ENCODE results near the gene COL18A1. TPM values are rescaled to one million over a fixed set of nuclear protein-coding genes. Genes with fewer than 3 reads are reported as not detected.

The COL18A1 gene
- total RNA-seq, 2 experiments from 2014 or later: 8.0 to 8.8 TPM

GRCh38 chr21:45386336-45386727 is 18.6 kb upstream of the COL18A1 start:
- H3K4me1 Mint-ChIP-seq: no peaks in the 10 kb centered on the region
- peaks cover 7% of the 10 kb centered on the region for H3K27me3 Mint-ChIP-seq
- ChIA-PET POLR2A (no interaction called here), CTCF (no interaction called here)
- no peak overlapping the region for H3K4me3 Mint-ChIP-seq
- H3K36me3 Mint-ChIP-seq (ENCODE audit: low read depth): no peaks in the 10 kb centered on the region
- DNase-seq (no peak), ATAC-seq (no peak)
- H3K9me3 Mint-ChIP-seq (ENCODE audit: low read depth): no peaks in the 10 kb centered on the region
- intact Hi-C loops (cut with DNase I, micrococcal nuclease): no loop called here
- no peak overlapping the region for H3K27ac Mint-ChIP-seq

- CTCF ChIA-PET: no interaction called here
- intact Hi-C loops (cut with DNase I, micrococcal nuclease): no loop called here
- H3K36me3 Mint-ChIP-seq (ENCODE audit: low read depth): no peaks in the 10 kb centered on the region
These were observed 18.1 kb upstream of the COL18A1 start for GRCh38 chr21:45386728-45387371.

GRCh38 chr21:45387506-45387905 is 17.5 kb upstream of the COL18A1 start:
- POLR2A ChIA-PET: no interaction called here
- H3K27me3 Mint-ChIP-seq: peaks cover 5% of the 10 kb centered on the region
- CTCF ChIA-PET: no interaction called here
- H3K9me3 Mint-ChIP-seq (ENCODE audit: low read depth): no peaks in the 10 kb centered on the region
- DNase-seq (no peak), ATAC-seq (no peak)
- no peaks in the 10 kb centered on the region for H3K4me1 Mint-ChIP-seq
- intact Hi-C loops (cut with DNase I, micrococcal nuclease): no loop called here
- no peaks in the 10 kb centered on the region for H3K36me3 Mint-ChIP-seq (ENCODE audit: low read depth)
- H3K4me3 Mint-ChIP-seq: no peak overlapping the region
- H3K27ac Mint-ChIP-seq: no peak overlapping the region

More at GRCh38 chr21:45386728-45387371, 18.1 kb upstream of the COL18A1 start:
- no peak for DNase-seq
- Mint-ChIP-seq H3K27ac (no peak overlapping the region), H3K4me1 (no peaks in the 10 kb centered on the region), H3K27me3 (peaks cover 7% of the 10 kb centered on the region), H3K9me3 (ENCODE audit: low read depth) (no peaks in the 10 kb centered on the region), H3K4me3 (no peak overlapping the region)
- POLR2A ChIA-PET: no interaction called here
- ATAC-seq: no peak

GRCh38 chr21:45388011-45388521 is 16.9 kb upstream of the COL18A1 start:
- H3K27me3 Mint-ChIP-seq: peaks cover 3% of the 10 kb centered on the region

GRCh38 chr21:45388611-45389296 is 16.2 kb upstream of the COL18A1 start:
- DNase-seq (no peak), ATAC-seq (no peak)
- CTCF ChIA-PET: interaction anchor here (0.6 kb wide), 1 partner anchor 14 kb away, joined by 3 read pairs; no protein-coding TSS in a partner anchor
- Mint-ChIP-seq H3K36me3 (ENCODE audit: low read depth) (no peaks in the 10 kb centered on the region), H3K27ac (no peak overlapping the region), H3K4me1 (no peaks in the 10 kb centered on the region), H3K4me3 (no peak overlapping the region), H3K27me3 (peaks cover 3% of the 10 kb centered on the region), H3K9me3 (ENCODE audit: low read depth) (no peaks in the 10 kb centered on the region)
- POLR2A ChIA-PET: no interaction called here
- intact Hi-C loops (cut with DNase I, micrococcal nuclease): no loop called here

More at GRCh38 chr21:45388011-45388521, 16.9 kb upstream of the COL18A1 start:
- no peaks in the 10 kb centered on the region for H3K36me3 Mint-ChIP-seq (ENCODE audit: low read depth)
- ATAC-seq: no peak
- intact Hi-C loops (cut with DNase I, micrococcal nuclease): no loop called here
- CTCF ChIA-PET: no interaction called here
- POLR2A ChIA-PET: no interaction called here
- no peaks in the 10 kb centered on the region for H3K4me1 Mint-ChIP-seq
- DNase-seq: no peak
- no peaks in the 10 kb centered on the region for H3K9me3 Mint-ChIP-seq (ENCODE audit: low read depth)
- no peak overlapping the region for H3K27ac Mint-ChIP-seq
- H3K4me3 Mint-ChIP-seq: no peak overlapping the region

GRCh38 chr21:45390121-45390751 is 14.7 kb upstream of the COL18A1 start:
- POLR2A ChIA-PET: no interaction called here
- DNase-seq (no peak), ATAC-seq (no peak)
- Mint-ChIP-seq H3K36me3 (ENCODE audit: low read depth) (no peaks in the 10 kb centered on the region), H3K4me3 (no peak overlapping the region), H3K4me1 (no peaks in the 10 kb centered on the region), H3K9me3 (ENCODE audit: low read depth) (no peaks in the 10 kb centered on the region), H3K27me3 (peaks cover 2% of the 10 kb centered on the region), H3K27ac (no peak overlapping the region)
- CTCF ChIA-PET: no interaction called here
- intact Hi-C loops (cut with DNase I, micrococcal nuclease): no loop called here

- POLR2A ChIA-PET: no interaction called here
- Mint-ChIP-seq H3K27me3 (no peaks in the 10 kb centered on the region), H3K9me3 (ENCODE audit: low read depth) (no peaks in the 10 kb centered on the region), H3K36me3 (ENCODE audit: low read depth) (no peaks in the 10 kb centered on the region), H3K4me1 (no peaks in the 10 kb centered on the region), H3K27ac (no peak overlapping the region), H3K4me3 (no peak overlapping the region)
- no peak for ATAC-seq
- CTCF ChIA-PET: no interaction called here
- intact Hi-C loops (cut with DNase I, micrococcal nuclease): no loop called here
- DNase-seq: no peak
These were observed 13.9 kb upstream of the COL18A1 start for GRCh38 chr21:45390831-45391742.

- no peak for ATAC-seq
- H3K27ac Mint-ChIP-seq: no peak overlapping the region
- no peaks in the 10 kb centered on the region for H3K9me3 Mint-ChIP-seq (ENCODE audit: low read depth)
- DNase-seq: no peak
- ChIA-PET CTCF (no interaction called here), POLR2A (no interaction called here)
- H3K27me3 Mint-ChIP-seq: no peaks in the 10 kb centered on the region
- H3K4me1 Mint-ChIP-seq: no peaks in the 10 kb centered on the region
- intact Hi-C loops (cut with DNase I, micrococcal nuclease): no loop called here
- H3K4me3 Mint-ChIP-seq: no peak overlapping the region
- no peaks in the 10 kb centered on the region for H3K36me3 Mint-ChIP-seq (ENCODE audit: low read depth)
These were observed 13.0 kb upstream of the COL18A1 start for GRCh38 chr21:45391743-45392572.

- intact Hi-C loops (cut with DNase I, micrococcal nuclease): no loop called here
These were observed 12.4 kb upstream of the COL18A1 start for GRCh38 chr21:45392573-45392971.

GRCh38 chr21:45393021-45393420 is 11.9 kb upstream of the COL18A1 start:
- Mint-ChIP-seq H3K4me1 (no peaks in the 10 kb centered on the region), H3K36me3 (ENCODE audit: low read depth) (no peaks in the 10 kb centered on the region), H3K4me3 (no peak overlapping the region), H3K27me3 (no peaks in the 10 kb centered on the region), H3K27ac (no peak overlapping the region), H3K9me3 (ENCODE audit: low read depth) (no peaks in the 10 kb centered on the region)
- DNase-seq (no peak), ATAC-seq (no peak)
- intact Hi-C loops (cut with DNase I, micrococcal nuclease): no loop called here
- POLR2A ChIA-PET: no interaction called here
- CTCF ChIA-PET: no interaction called here

More at GRCh38 chr21:45392573-45392971, 12.4 kb upstream of the COL18A1 start:
- Mint-ChIP-seq H3K36me3 (ENCODE audit: low read depth) (no peaks in the 10 kb centered on the region), H3K4me3 (no peak overlapping the region), H3K9me3 (ENCODE audit: low read depth) (no peaks in the 10 kb centered on the region), H3K4me1 (no peaks in the 10 kb centered on the region), H3K27ac (no peak overlapping the region), H3K27me3 (no peaks in the 10 kb centered on the region)
- no peak for ATAC-seq
- no peak for DNase-seq
- ChIA-PET POLR2A (no interaction called here), CTCF (no interaction called here)
